OCI-M1 (cell line): ENCODE measurements around the gene TRAP1.
A peak's percentile ranks its signal among the peaks of the same experiment; 100 is the strongest.
"Not testable (repeated sequence)": the region's sequence is repeated elsewhere in the genome, so short reads cannot be mapped to it uniquely, and the experiment has no call there.

Experiments used
- DNase-seq: peaks from one replicate; lab custom pipeline; 2025; lab: John Stamatoyannopoulos, UW

Gene TRAP1

GRCh38 chr16:3610698-3611145, 106.6 kb downstream of the TRAP1 start:
- peak; percentile 58 for DNase-seq

GRCh38 chr16:3609895-3610697, 107.2 kb downstream of the TRAP1 start:
- DNase-seq, result peak; percentile 60

- DNase-seq, result not testable (repeated sequence)
These were observed 108.3 kb downstream of the TRAP1 start for GRCh38 chr16:3608976-3609375.

GRCh38 chr16:3608069-3608468, 109.3 kb downstream of the TRAP1 start:
- DNase-seq, result no peak
